ENCODE measurements around the gene BMP5. TPM values are rescaled to one million over a fixed set of nuclear protein-coding genes. Genes with fewer than 3 reads are reported as not detected.

BMP5 gene
- total and polyA plus RNA-seq, 2 donors (not counting 1 experiment from before 2014, with no cell fraction given): 1.5 TPM; not detected in 1

- Histone ChIP-seq H4K20me1 (ENCODE audit: control insufficient read depth, extremely low read depth, insufficient read depth, low read length) (no peaks in the 10 kb centered on the region), H3K27ac (ENCODE audit: insufficient read depth, low read length) (no peak overlapping the region), H3K9ac (ENCODE audit: insufficient read depth, low read length) (no peak overlapping the region), H2AFZ (ENCODE audit: low read length) (no peak overlapping the region), H3K4me3 (replicated peaks in 1 of 4; ENCODE audit: control extremely low read depth in 1 of 4, insufficient read depth in 1 of 4, low read depth in 3 of 4, low read length in 4 of 4) (no peak overlapping the region), H3K4me1 (ENCODE audit: control insufficient read depth, extremely low read depth, insufficient read depth, low read length) (no peaks in the 10 kb centered on the region), H3K27me3 (ENCODE audit: control insufficient read depth, insufficient read depth, low read length) (no peaks in the 10 kb centered on the region), H3K36me3 (ENCODE audit: control insufficient read depth, insufficient read depth, low read length) (no peaks in the 10 kb centered on the region), H3K79me2 (ENCODE audit: control insufficient read depth, insufficient read depth, low read length) (no peaks in the 10 kb centered on the region), H3K9me3 (ENCODE audit: control insufficient read depth, insufficient read depth, low read depth, low read length) (no peaks in the 10 kb centered on the region), H3K4me2 (ENCODE audit: extremely low read depth, insufficient read depth, low read length) (no peak overlapping the region)
- DNase-seq (ENCODE audit: low read depth in 2 of 2): no peak
- TF ChIP-seq EZH2 (IDR thresholded peaks at IDR 0.05; ENCODE audit: low read length, missing control alignments): no peak
- TF ChIP-seq, protein P1, sequence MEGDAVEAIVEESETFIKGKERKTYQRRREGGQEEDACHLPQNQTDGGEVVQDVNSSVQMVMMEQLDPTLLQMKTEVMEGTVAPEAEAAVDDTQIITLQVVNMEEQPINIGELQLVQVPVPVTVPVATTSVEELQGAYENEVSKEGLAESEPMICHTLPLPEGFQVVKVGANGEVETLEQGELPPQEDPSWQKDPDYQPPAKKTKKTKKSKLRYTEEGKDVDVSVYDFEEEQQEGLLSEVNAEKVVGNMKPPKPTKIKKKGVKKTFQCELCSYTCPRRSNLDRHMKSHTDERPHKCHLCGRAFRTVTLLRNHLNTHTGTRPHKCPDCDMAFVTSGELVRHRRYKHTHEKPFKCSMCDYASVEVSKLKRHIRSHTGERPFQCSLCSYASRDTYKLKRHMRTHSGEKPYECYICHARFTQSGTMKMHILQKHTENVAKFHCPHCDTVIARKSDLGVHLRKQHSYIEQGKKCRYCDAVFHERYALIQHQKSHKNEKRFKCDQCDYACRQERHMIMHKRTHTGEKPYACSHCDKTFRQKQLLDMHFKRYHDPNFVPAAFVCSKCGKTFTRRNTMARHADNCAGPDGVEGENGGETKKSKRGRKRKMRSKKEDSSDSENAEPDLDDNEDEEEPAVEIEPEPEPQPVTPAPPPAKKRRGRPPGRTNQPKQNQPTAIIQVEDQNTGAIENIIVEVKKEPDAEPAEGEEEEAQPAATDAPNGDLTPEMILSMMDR (conservative IDR thresholded peaks at IDR 0.05 in 1 of 2, IDR thresholded peaks at IDR 0.05 in 1 of 2; ENCODE audit: low read depth in 1 of 2, low read length in 2 of 2): no peak
Observed at GRCh38 chr6:55748880-55749279, 126.5 kb downstream of the BMP5 start.

DNA sequence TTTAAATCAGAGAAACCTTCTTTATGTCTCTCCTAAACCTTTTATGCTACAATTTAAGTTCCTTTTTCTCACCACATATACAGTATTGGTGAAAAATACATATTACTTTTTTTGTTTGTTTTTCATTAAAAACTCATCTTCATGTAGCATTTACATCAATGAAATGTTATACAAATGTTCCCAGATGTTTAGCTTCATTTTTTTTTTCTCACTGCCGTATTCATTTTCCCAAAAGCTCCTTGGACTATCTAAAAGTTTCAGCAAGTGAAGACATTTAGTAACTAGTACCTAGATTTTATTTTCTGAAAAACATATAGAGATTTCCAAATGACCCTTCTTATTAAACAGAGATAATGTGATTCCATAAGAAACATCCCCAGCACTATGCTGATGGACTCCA, 128.9 kb downstream of the BMP5 start:
- Histone ChIP-seq H3K27ac (ENCODE audit: insufficient read depth, low read length) (no peak overlapping the region), H3K36me3 (ENCODE audit: control insufficient read depth, insufficient read depth, low read length) (no peaks in the 10 kb centered on the region), H3K9ac (ENCODE audit: insufficient read depth, low read length) (no peak overlapping the region), H3K4me3 (replicated peaks in 1 of 4; ENCODE audit: control extremely low read depth in 1 of 4, insufficient read depth in 1 of 4, low read depth in 3 of 4, low read length in 4 of 4) (no peak overlapping the region), H3K4me2 (ENCODE audit: extremely low read depth, insufficient read depth, low read length) (no peak overlapping the region), H3K79me2 (ENCODE audit: control insufficient read depth, insufficient read depth, low read length) (no peaks in the 10 kb centered on the region), H3K9me3 (ENCODE audit: control insufficient read depth, insufficient read depth, low read depth, low read length) (no peaks in the 10 kb centered on the region), H3K27me3 (ENCODE audit: control insufficient read depth, insufficient read depth, low read length) (no peaks in the 10 kb centered on the region), H2AFZ (ENCODE audit: low read length) (no peak overlapping the region), H3K4me1 (ENCODE audit: control insufficient read depth, extremely low read depth, insufficient read depth, low read length) (no peaks in the 10 kb centered on the region), H4K20me1 (ENCODE audit: control insufficient read depth, extremely low read depth, insufficient read depth, low read length) (no peaks in the 10 kb centered on the region)
- TF ChIP-seq, protein P1 (conservative IDR thresholded peaks at IDR 0.05 in 1 of 2, IDR thresholded peaks at IDR 0.05 in 1 of 2; ENCODE audit: low read depth in 1 of 2, low read length in 2 of 2): no peak
- no peak for TF ChIP-seq EZH2 (IDR thresholded peaks at IDR 0.05; ENCODE audit: low read length, missing control alignments)
- no peak for DNase-seq (ENCODE audit: low read depth in 2 of 2)

GRCh38 chr6:55734256-55734655, 141.1 kb downstream of the BMP5 start:
- no peaks in the 10 kb centered on the region for H4K20me1 ChIP-seq (ENCODE audit: control insufficient read depth, extremely low read depth, insufficient read depth, low read length)
- no peak for TF ChIP-seq EZH2 (IDR thresholded peaks at IDR 0.05; ENCODE audit: low read length, missing control alignments)
- TF ChIP-seq, protein P1 (conservative IDR thresholded peaks at IDR 0.05 in 1 of 2, IDR thresholded peaks at IDR 0.05 in 1 of 2; ENCODE audit: low read depth in 1 of 2, low read length in 2 of 2): no peak

More at GRCh38 chr6:55734256-55734655, 141.1 kb downstream of the BMP5 start:
- H3K4me1 ChIP-seq (ENCODE audit: control insufficient read depth, extremely low read depth, insufficient read depth, low read length): no peaks in the 10 kb centered on the region
- H3K36me3 ChIP-seq (ENCODE audit: control insufficient read depth, insufficient read depth, low read length): no peaks in the 10 kb centered on the region
- H3K4me2 ChIP-seq (ENCODE audit: extremely low read depth, insufficient read depth, low read length): no peak overlapping the region
- no peak overlapping the region for H3K27ac ChIP-seq (ENCODE audit: insufficient read depth, low read length)
- no peaks in the 10 kb centered on the region for H3K79me2 ChIP-seq (ENCODE audit: control insufficient read depth, insufficient read depth, low read length)
- H3K27me3 ChIP-seq (ENCODE audit: control insufficient read depth, insufficient read depth, low read length): no peaks in the 10 kb centered on the region
- H2AFZ ChIP-seq (ENCODE audit: low read length): no peak overlapping the region
- no peaks in the 10 kb centered on the region for H3K9me3 ChIP-seq (ENCODE audit: control insufficient read depth, insufficient read depth, low read depth, low read length)
- H3K9ac ChIP-seq (ENCODE audit: insufficient read depth, low read length): no peak overlapping the region
- H3K4me3 ChIP-seq (replicated peaks in 1 of 4; ENCODE audit: control extremely low read depth in 1 of 4, insufficient read depth in 1 of 4, low read depth in 3 of 4, low read length in 4 of 4): no peak overlapping the region
- peak in 1 of 2 donors; percentile 67 for DNase-seq (ENCODE audit: low read depth in 2 of 2)
